ENCODE measurements around the gene SNAPC1.

Gene SNAPC1

DNA sequence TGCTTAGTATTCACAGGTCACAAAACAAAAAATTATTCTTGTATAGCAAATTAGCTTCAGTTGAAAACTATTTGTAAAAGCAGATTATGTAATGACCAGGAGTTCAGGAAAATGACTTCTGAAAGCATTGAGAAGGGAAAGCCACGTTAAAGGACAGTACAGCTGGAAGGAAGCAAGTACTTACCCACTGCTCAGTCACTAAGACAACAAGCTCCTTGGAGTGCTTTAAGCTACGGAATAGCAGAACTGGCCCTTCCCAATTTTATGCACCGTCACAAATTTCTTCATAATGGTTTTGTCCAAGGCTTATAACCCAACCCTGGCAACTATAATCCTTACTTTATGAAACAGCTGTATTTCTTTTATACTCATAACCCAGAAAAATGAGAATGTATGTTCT, 13.0 kb upstream of the SNAPC1 start:
- H3K4me2 ChIP-seq (ENCODE audit: low read length): peak overlapping the region; percentile 71
- H3K4me1 ChIP-seq (ENCODE audit: low read length): peaks cover 44% of the 10 kb centered on the region
- H3K27ac ChIP-seq (ENCODE audit: low read length): no peak overlapping the region
- H3K27me3 ChIP-seq (ENCODE audit: low read depth, low read length): no peaks in the 10 kb centered on the region
- peaks cover 10% of the 10 kb centered on the region; the same call in 1 of the 2 replicates for H4K20me1 ChIP-seq (ENCODE audit: insufficient read depth, low read length)
- H3K9ac ChIP-seq (ENCODE audit: low read length): peak overlapping the region; percentile 20
- H2AFZ ChIP-seq (ENCODE audit: low read depth, low read length): no peak overlapping the region
- TF ChIP-seq EZH2phosphoT487 (IDR thresholded peaks at IDR 0.05; ENCODE audit: low read depth) (no peak), CTCF (IDR thresholded peaks at IDR 0.05; ENCODE audit: low read depth, low read length) (no peak)
- peak overlapping the region; percentile 89 for H3K4me3 ChIP-seq (ENCODE audit: low read length)
- H3K79me2 ChIP-seq (ENCODE audit: low read length): peaks cover 47% of the 10 kb centered on the region
- no peaks in the 10 kb centered on the region for H3K9me3 ChIP-seq (ENCODE audit: insufficient read depth, low read length)
- H3K36me3 ChIP-seq (replicated peaks; ENCODE audit: low read depth, low read length): peaks cover 59% of the 10 kb centered on the region

DNA sequence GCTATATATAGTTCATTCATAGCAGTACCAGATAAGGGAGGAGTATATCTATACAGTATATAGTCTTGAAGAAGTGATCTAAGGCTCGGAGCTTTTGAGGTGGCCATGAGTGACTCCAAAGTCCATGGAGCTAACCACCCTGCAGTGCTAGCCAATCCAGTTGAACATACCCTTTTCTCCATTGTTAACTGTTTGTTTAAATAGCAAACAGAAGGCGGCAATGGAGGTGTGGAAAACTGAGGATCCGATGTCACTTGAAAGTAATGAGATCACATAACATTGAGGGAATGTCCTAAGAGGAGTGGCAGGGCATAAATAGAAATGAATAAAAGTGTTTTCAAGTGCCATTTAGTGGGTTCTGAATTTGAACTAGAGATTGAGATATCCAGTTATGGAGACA, 12.4 kb upstream of the SNAPC1 start:
- peak overlapping the region; percentile 70 for H3K9ac ChIP-seq (ENCODE audit: low read length)
- H3K79me2 ChIP-seq (ENCODE audit: low read length): peaks cover 46% of the 10 kb centered on the region
- no peaks in the 10 kb centered on the region for H3K9me3 ChIP-seq (ENCODE audit: insufficient read depth, low read length)
- peaks cover 10% of the 10 kb centered on the region; the same call in 1 of the 2 replicates for H4K20me1 ChIP-seq (ENCODE audit: insufficient read depth, low read length)
- H3K4me2 ChIP-seq (ENCODE audit: low read length): peak overlapping the region; percentile 71
- TF ChIP-seq EZH2phosphoT487 (IDR thresholded peaks at IDR 0.05; ENCODE audit: low read depth): no peak
- no peak for TF ChIP-seq CTCF (IDR thresholded peaks at IDR 0.05; ENCODE audit: low read depth, low read length)
- H3K4me3 ChIP-seq (ENCODE audit: low read length): peak overlapping the region; percentile 89
- no peaks in the 10 kb centered on the region for H3K27me3 ChIP-seq (ENCODE audit: low read depth, low read length)
- H3K4me1 ChIP-seq (ENCODE audit: low read length): peaks cover 44% of the 10 kb centered on the region
- H3K36me3 ChIP-seq (replicated peaks; ENCODE audit: low read depth, low read length): peaks cover 55% of the 10 kb centered on the region
- no peak overlapping the region for H2AFZ ChIP-seq (ENCODE audit: low read depth, low read length)
- no peak overlapping the region for H3K27ac ChIP-seq (ENCODE audit: low read length)

DNA sequence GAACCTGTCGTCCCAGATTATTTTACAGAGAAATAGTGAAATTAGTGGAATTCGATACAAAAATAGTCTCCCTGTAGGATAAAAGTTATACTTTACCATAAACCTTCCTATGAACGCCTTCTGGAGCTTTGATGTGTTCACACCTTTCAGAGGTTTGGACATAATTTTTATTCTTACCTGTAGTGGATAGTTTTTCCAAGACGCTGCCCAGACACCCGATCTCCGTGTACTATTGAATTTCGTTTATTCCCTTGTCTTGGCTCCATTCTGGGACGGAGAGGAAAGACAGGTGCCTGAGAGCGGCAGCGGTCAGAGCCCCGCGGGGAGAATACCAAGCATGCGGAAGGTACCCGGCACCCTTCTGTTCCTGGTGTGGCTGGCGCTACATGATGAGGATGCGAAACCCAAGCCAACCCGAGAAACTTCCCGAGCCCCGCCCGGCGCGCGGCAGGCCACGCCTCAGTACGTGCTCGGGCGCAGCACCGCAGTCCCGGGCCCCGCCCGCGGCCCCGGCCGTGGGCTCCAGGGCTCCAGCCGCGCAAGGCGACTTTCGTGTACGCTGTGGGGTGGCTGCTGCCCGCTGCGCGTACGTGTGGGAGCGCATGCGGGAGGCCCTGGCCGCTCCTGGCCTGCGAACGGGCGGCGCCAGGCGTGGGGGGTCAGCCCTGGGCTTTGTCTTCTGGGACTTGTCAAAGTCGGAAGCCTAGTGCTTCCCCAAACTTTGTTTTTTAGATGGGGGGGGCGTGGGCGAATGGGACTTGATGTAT, 11.3 kb upstream of the SNAPC1 start:
- H3K4me1 ChIP-seq (ENCODE audit: low read length): peaks cover 44% of the 10 kb centered on the region
- H3K27ac ChIP-seq (ENCODE audit: low read length): peak overlapping the region; percentile 60
- H3K9me3 ChIP-seq (ENCODE audit: insufficient read depth, low read length): no peaks in the 10 kb centered on the region
- peak overlapping the region; percentile 89 for H3K4me3 ChIP-seq (ENCODE audit: low read length)
- H2AFZ ChIP-seq (ENCODE audit: low read depth, low read length): no peak overlapping the region
- TF ChIP-seq EZH2phosphoT487 (IDR thresholded peaks at IDR 0.05; ENCODE audit: low read depth) (no peak), CTCF (IDR thresholded peaks at IDR 0.05; ENCODE audit: low read depth, low read length) (no peak)
- peak overlapping the region; percentile 71 for H3K4me2 ChIP-seq (ENCODE audit: low read length)
- H3K36me3 ChIP-seq (replicated peaks; ENCODE audit: low read depth, low read length): peaks cover 50% of the 10 kb centered on the region
- H3K79me2 ChIP-seq (ENCODE audit: low read length): peaks cover 37% of the 10 kb centered on the region
- H4K20me1 ChIP-seq (ENCODE audit: insufficient read depth, low read length): peaks cover 10% of the 10 kb centered on the region; the same call in 1 of the 2 replicates
- H3K27me3 ChIP-seq (ENCODE audit: low read depth, low read length): no peaks in the 10 kb centered on the region
- peak overlapping the region; percentile 70 for H3K9ac ChIP-seq (ENCODE audit: low read length)

DNA sequence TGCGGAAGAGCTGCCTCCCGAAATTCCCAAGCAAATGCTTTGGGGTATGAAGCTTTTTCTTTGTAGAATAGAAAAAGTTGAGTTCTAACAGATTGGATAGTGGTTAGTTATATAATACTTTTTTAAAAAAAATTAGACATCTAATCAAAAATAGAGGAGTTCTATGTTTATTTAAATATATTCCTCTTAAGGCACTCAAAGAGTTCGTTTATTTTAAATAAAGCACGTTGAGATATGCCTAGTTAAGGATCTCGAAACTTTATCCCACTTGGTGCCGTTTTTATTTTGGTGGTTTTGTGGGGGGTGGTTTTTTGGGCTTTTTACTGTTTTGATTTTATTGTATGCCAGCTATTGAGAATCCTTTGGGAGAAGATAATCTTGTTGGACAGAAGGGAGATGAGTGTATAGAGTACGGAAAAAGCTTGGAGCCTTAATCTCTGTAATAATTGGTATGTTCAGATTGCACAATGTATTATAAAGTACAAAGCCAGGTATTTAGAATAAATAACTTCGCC, 10.7 kb upstream of the SNAPC1 start:
- peaks cover 9% of the 10 kb centered on the region; the same call in 1 of the 2 replicates for H4K20me1 ChIP-seq (ENCODE audit: insufficient read depth, low read length)
- peaks cover 44% of the 10 kb centered on the region for H3K4me1 ChIP-seq (ENCODE audit: low read length)
- H3K9ac ChIP-seq (ENCODE audit: low read length): peak overlapping the region; percentile 70
- H2AFZ ChIP-seq (ENCODE audit: low read depth, low read length): no peak overlapping the region
- peak overlapping the region; percentile 71 for H3K4me2 ChIP-seq (ENCODE audit: low read length)
- H3K27me3 ChIP-seq (ENCODE audit: low read depth, low read length): no peaks in the 10 kb centered on the region
- H3K9me3 ChIP-seq (ENCODE audit: insufficient read depth, low read length): no peaks in the 10 kb centered on the region
- peak overlapping the region; percentile 89 for H3K4me3 ChIP-seq (ENCODE audit: low read length)
- peaks cover 48% of the 10 kb centered on the region for H3K36me3 ChIP-seq (replicated peaks; ENCODE audit: low read depth, low read length)
- peak overlapping the region; percentile 60 for H3K27ac ChIP-seq (ENCODE audit: low read length)
- peaks cover 34% of the 10 kb centered on the region for H3K79me2 ChIP-seq (ENCODE audit: low read length)
- no peak for TF ChIP-seq CTCF (IDR thresholded peaks at IDR 0.05; ENCODE audit: low read depth, low read length)
- no peak for TF ChIP-seq EZH2phosphoT487 (IDR thresholded peaks at IDR 0.05; ENCODE audit: low read depth)
